Neutrophil (primary cell): Measurements from ENCODE around the gene FAM200C.

ENCODE experiments used
- H3K27ac ChIP-seq: fragments of 200-600 bp; sonication (generic); 2 replicates; pipeline ENCODE4 v1.5.1; 2016; ENCODE audit warnings: mild to moderate bottlenecking, moderate library complexity
- H3K27me3 ChIP-seq: fragments of 200-600 bp; sonication (generic); 2 replicates; pipeline ENCODE4 v1.6.0; 2016; ENCODE audit warnings: mild to moderate bottlenecking
- H3K36me3 ChIP-seq: fragments of 200-600 bp; sonication (generic); 2 replicates; pipeline ENCODE4 v1.5.1; 2017
- H3K4me1 ChIP-seq, 2 experiments: fragments of 200-600 bp in 1 of 2; sonication (generic) in 1 of 2; 1 replicate in 1 of 2; 2 replicates in 1 of 2; pipeline versions ENCODE4 v1.5.1 to v1.6.1; 2013 to 2016; ENCODE audit warnings: low read depth in 1 of 2, low read length in 1 of 2, mild to moderate bottlenecking in 1 of 2, moderate library complexity in 1 of 2; ENCODE audit not compliant: control insufficient read depth in 1 of 2, insufficient read depth in 1 of 2
- H3K4me3 ChIP-seq, 2 experiments: fragments of 200-600 bp in 1 of 2; sonication (generic) in 1 of 2; 1 replicate in 1 of 2; 2 replicates in 1 of 2; pipeline ENCODE4 v1.5.1; 2013 to 2016; ENCODE audit warnings: low read depth in 1 of 2, low read length in 1 of 2, mild to moderate bottlenecking in 1 of 2, moderate library complexity in 1 of 2
- H3K9me3 ChIP-seq: fragments of 200-600 bp; sonication (generic); 2 replicates; pipeline ENCODE4 v1.5.1; 2016
- CTCF ChIP-seq: fragments of 200-600 bp; sonication (generic); IDR thresholded peaks from 2 replicates; pipeline ENCODE4 v1.5.1; 2016; ENCODE audit warnings: antibody characterized with exemption

Gene FAM200C

GRCh38 chr5:160349249-160349934 lies 50.5 kb downstream of the FAM200C start:
- H3K36me3 ChIP-seq, result no peaks in the 10 kb centered on the region
- no peak overlapping the region for H3K27ac ChIP-seq
- TF ChIP-seq CTCF, result no peak
- H3K4me3 ChIP-seq, result no peak overlapping the region
- H3K9me3 ChIP-seq, result no peaks in the 10 kb centered on the region
- H3K27me3 ChIP-seq, result no peaks in the 10 kb centered on the region
- H3K4me1 ChIP-seq, result peaks cover 6 to 7% of the 10 kb centered on the region in 2 experiments

GRCh38 chr5:160348080-160348479 lies 51.8 kb downstream of the FAM200C start:
- Histone ChIP-seq H3K36me3 (no peaks in the 10 kb centered on the region), H3K4me1 (peaks cover 6 to 7% of the 10 kb centered on the region in 2 experiments), H3K9me3 (no peaks in the 10 kb centered on the region), H3K27me3 (no peaks in the 10 kb centered on the region), H3K4me3 (no peak overlapping the region), H3K27ac (no peak overlapping the region)
- no peak for TF ChIP-seq CTCF

GRCh38 chr5:160347448-160347847 lies 52.4 kb downstream of the FAM200C start:
- TF ChIP-seq CTCF, result no peak
- Histone ChIP-seq H3K9me3 (no peaks in the 10 kb centered on the region), H3K36me3 (no peaks in the 10 kb centered on the region), H3K27me3 (no peaks in the 10 kb centered on the region), H3K4me3 (no peak overlapping the region), H3K4me1 (peaks cover 6 to 7% of the 10 kb centered on the region in 2 experiments), H3K27ac (no peak overlapping the region)
